NCI-H748 (cell line): Measurements from ENCODE around the gene ZNF497.
A peak's percentile ranks its signal among the peaks of the same experiment; 100 is the strongest.
"Not testable (repeated sequence)": the region's sequence is repeated elsewhere in the genome, so short reads cannot be mapped to it uniquely, and the experiment has no call there.

Source experiments
- DNase-seq: peaks from one replicate; lab custom pipeline; 2025; ENCODE audit not compliant: unreplicated experiment; lab: John Stamatoyannopoulos, UW

Gene ZNF497

DNA sequence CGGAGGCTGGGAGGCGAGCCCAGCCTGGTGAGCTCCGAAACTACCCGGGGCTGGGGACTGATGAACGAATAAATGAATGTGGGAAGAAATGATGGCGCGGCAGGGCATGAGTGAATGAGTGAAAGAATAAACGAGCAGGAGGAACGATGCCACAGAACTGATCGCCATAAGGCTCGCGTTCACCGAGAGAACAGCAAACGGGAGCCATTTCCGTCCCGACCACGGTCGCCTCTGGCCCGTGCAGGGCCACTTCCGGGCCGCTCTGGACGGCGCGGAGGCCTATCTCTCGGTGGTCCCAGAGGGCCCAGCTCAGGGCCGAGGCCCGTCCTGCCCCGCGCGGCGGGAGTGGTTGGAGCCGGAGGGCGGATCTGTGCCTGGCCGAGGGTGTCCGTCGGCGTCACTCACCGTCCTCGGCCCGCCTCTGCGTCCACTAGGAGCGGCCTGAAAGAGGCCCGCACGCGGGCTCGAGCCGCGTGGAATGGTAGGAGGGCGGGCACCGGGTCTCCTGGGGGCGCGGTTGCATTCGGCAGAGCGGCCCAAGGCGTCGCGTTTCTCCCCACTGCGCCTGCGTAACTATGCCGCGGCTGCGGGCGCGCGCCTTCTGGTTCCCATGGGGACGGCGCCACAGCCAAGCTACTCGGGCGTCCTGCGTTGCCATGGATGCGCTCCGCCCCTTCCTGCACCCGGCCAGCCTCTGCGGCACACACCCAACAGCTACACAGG lies at the start of gene ZNF497:
Gene ZNF497 (minus strand): TSS at position 480 of the 723 bp plus-strand sequence. CDS start 5,116 bp downstream, outside the sequence.
- peak; percentile 99 for DNase-seq

DNA sequence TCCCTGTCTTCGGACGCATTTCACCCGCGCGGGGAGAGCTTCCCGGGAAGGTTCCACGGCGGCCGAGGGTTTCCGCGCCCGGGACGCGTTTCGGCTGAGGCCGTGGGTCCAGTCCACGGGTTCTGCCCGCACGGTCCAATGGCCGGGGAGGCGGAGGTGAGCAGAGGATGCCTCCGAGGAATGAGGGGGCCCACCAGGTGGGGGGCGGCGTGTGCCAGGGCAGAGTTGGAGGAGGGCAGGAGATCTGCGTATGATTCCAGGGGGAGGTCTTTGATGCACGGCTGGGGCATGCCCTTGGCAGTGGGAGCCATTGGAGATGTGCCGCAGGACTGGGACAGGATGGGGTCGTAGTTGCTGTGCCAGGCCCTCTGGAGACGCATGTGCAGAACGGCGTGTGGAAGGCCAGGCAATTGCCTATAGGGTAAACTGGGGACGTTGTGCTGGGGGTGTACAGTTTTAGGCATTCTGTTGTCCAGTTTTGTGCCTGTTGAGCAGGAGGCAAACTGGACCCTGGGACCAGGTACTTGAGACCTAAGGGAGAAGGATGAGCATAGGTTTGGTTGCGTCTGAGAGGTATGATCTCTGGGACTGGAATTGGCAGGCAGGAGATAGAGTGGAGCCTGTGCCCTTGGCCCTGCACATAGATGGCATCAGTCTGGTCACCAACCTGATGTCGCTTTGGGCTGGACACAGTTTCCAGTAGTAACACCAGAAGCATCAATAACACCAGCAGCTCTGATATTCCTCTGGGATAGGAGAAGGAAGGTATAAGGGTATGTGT lies 46.6 kb upstream of the ZNF497 start:
- peak; percentile 68 for DNase-seq

DNA sequence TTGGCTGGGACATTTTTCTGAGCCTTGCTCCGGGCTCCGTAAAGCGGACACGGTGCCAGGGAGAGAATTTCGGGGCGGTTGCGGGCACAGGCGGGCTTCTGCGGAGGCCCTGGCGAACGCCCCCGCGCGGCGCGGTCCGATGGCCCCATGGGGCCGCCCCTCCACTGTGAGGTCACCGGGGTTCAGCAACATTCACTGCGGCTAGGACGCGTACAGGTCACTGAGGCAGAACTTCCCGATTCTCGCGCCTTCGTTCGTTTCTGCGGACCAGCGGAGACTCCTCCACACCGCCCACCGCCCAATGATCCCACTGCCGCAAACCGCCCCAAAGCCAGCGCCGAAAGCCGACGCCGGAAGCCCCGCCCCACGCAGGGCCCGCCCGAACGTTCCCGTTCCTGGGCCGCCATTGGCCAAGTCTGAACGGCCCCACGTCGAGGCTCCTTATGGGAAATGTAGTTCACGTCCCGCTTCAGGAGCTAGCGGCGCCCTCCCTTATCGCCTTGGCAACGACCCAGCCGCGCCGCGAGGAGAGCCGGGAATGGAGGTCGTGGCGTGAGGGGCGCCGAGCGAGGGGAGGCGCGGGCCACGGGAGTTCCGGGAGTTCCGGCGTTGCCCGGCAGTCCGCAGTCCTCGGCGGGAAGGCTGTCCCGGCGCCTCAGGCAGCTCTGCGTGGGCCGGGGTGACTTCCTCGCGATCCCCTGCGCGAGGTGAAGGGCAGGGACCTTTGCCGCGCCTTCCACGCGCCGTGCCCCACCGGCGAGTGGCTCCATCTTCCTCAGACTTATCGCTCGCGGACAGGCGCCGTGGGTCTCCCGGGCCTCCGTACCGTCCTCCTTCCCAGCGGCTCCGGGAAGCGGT lies 45.8 kb upstream of the ZNF497 start, which contains the start of gene ZNF584:
Gene ZNF584 (plus strand): TSS at position 498 of the 858 bp plus-strand sequence. CDS start 499 bp downstream, outside the sequence.
- DNase-seq, result peak; percentile 99

DNA sequence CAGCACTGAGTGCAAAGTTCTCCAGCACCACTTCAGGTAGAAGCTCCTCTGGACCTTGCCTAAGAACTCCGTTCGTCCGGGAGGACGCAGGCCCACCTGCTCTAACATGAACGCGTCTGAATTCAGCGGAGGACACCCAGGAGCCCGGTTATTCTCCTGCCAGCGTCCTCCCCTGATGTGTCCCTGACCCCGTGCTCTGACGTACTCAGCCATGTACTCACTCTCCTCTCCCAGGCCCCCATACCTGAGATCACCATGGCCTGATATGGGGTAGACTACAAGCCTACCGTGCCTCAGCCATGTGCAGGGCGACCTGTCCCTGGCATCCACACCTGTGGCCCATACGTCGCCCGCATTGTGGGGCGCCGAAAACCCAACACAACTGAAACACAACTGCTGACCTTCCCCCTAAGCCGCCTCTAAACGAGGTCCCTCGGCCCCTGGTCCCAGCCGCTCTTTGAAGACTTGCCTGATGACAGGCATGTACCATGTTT lies 45.2 kb upstream of the ZNF497 start:
- peak; percentile 62 for DNase-seq

DNA sequence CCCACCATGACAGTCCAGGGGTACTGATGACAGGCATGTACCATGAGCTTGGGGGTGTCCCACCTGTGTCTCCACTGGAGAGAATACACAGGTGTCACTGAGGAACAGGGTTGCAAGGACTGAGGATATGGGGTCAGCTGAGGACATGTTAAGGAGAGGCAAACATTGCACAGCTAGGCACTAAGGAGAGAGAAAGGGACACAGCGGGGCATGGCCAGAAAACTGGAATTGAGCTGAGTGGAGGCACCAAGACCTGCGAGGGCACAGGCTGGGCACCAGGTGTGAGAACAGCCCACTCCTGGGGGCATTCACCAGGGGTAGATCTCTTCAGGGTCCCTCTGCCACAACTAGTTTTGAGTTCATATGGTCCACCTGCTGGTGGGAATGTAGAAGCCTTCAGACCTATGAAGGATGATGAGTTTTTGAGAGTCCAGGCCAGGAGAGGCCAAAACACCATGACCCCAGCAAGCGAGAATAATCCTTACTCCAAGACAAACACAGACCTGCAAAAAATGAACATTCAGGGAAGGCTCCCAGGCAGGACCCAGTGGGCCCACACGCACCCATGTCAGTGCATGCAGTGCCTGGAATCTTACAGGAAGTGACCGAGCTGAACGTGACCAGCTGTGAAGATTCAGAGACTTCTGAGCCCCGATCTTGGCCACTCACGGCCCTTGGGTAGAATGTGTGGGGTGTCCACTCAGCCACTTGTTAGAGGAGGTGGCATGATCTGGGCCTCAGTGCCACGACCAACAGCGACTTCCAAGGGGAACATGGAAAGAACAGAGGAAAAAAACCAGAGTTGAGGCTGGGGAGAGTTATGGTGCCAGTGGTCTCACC lies 44.5 kb upstream of the ZNF497 start:
- DNase-seq, result peak; percentile 45

DNA sequence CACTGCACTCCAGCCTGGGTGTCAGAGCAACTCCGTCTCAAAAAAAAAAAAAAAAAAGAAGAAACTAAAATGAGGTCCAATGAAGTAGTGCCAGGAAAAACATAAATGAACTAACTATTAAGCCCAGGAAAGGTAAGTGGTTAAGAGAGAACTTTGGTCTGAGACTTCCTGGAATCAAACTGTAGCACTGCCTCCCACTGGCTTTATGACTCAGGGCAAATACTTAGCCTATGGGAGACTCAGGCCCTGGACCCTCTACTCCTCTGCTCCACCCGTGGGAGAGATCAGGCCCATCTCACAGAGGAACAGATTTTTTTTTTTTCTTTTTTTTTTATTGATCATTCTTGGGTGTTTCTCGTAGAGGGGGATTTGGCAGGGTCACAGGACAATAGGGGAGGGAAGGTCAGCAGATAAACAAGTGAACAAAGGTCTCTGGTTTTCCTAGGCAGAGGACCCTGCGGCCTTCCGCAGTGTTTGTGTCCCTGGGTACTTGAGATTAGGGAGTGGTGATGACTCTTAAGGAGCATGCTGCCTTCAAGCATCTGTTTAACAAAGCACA lies 41.4 kb upstream of the ZNF497 start:
- DNase-seq, result not testable (repeated sequence)

DNA sequence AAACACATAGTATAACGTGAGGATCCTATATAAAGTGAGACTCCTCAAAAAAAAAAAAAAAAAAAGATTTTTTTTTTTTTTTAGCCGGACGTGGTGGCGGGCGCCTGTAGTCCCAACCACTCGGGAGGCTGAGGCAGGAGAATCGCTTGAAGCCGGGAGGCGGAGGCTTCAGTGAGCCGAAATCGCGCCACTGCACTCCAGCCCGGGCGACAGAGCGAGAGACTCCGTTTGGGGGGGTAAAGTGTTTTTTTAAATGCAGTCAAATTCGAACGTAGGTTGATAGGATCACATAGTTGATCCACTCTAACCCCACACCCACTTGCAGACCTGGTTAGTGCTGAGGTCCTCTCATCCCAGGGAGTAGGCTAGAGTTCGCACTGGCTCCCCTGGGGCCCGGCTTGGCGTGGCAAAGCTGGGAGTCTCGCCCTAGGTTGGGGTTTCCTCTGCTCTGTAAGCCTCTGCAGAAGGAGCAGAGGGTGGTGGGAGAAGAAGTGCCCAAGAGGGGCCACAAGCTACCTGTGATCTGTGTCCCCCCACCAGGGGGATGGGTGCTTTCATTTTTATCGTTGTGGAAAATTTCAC lies 39.4 kb upstream of the ZNF497 start:
- peak; percentile 44 for DNase-seq

DNA sequence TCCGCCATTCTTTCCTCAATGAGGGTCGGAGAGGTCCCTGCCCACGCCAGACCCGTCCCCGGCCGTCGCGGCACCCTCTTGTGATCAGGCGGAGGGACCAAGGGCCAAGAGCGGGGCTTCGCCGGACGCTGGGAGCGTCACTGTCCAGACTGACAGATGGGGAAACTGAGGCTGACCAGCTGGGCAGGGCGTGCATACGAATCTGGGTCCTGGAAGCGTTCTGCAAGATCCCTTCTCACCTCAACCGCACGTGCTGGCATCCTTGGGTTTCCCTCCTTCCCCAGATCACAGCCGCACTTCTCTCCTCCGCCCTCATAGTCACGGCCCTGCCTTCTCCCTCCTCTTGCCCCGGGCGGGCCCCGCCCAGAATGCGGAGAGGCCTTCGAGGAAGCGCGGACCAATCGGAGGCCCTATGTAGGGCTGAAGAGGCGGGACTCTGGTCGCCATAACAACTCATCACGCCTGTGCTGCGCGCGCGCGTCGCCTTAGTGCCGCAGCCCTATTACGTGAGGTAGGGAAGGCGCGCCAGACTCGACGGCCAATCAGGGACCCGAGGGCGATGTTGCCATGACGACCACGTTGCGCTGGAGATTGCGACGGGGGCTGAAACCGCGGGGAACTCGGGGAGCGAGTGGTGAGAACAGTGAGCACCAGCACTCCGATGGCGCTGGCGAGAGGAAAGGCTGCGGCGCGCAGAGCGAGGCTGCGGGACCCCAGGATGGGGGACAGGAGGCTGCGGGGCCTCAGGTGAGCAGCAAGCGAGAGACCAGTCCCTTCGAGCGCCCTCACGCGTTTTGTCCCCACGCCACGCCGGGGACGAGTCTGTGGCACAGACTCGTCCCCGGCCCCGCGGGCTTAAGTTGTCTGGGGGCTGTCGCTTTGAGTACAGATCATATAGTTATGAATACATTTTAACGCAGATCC lies 38.6 kb upstream of the ZNF497 start:
- DNase-seq, result peak; percentile 100

DNA sequence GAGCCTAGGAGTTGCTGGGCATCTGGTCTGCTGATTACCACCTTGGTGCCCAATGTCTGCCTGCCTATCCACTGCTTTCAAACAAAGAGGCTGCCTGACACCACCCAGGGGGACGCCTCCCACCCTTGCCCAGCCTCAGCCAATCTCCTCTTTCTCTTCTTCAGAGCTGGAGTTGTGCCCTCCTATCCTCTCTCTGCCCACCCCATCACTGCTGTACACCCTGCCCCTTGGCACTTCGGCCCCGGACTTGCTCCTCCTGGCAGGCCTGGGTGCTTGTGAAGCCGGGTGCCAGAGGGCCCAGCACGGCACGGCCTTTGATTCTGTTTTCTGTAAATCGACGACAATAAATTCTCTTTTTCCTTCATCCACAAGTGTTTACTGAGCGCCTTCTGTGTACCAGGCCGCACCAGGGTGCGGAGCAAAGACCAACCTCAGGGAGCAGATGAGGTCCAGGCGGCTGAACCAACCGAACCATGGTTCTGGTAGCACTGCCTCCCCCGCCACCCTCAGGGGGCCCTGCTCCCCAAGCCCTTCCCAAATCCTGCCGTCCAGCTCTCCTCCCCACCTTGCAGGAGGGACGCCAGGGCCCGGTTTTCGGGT lies 37.9 kb upstream of the ZNF497 start:
- DNase-seq, result peak; percentile 74

DNA sequence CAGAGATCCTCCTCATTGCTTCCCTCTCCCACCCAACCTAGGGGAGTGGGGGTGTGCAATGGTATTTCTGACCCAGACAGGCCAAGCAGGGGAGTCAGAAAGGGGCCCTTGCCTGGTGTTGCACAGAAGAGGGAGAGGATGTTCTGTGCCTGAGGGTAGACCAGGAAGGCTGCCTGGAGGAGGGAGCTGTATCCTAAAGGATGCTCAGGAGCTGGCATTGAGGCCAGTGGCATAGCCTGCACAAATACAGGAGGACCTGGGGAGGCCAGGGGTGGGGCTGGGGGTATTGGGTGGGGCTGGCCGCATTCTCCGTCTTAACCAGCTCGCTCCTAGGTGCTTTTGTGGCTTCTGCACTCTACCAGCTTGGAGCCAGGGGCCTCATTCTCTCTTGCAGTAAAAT lies 37.4 kb upstream of the ZNF497 start:
- no peak for DNase-seq

DNA sequence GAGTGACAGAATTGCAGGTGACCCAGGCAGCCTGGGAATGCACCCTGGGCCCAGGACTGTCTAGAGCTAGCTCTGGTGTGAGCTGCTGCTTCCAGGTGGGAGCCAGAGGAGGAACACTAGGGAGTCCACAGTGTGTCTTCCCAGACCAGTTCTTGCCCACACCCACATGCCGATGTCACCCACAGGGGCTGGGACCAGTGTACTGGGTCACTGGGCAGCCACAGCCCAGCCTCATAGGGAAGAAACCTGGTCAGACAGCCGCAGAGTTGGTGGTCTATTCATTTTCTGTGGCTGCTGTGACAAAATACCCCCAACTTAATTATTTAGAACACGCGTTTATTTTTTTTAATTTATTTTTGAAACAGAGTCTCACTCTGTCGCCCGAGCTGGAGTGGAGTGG lies 36.0 kb upstream of the ZNF497 start:
- no peak for DNase-seq

DNA sequence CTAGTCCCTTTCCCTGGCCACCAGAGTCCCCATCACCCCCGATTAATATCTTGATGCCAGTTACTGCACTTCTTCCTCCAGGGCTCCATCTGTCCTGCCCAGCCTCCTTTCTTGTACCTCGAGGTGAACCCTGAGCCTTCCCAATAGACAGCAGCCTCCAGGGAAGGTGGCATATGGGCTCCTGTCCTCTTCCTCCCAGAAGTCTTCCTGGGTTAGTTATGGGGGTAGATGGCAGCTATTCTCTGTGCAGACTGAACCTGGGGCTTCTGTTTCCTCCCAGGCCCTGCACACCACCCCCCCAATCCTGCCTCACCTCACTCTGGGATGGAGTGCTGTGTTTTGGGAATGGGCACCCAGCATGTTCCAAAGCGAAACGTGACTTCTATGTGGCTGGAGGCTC lies 35.5 kb upstream of the ZNF497 start:
- no peak for DNase-seq

DNA sequence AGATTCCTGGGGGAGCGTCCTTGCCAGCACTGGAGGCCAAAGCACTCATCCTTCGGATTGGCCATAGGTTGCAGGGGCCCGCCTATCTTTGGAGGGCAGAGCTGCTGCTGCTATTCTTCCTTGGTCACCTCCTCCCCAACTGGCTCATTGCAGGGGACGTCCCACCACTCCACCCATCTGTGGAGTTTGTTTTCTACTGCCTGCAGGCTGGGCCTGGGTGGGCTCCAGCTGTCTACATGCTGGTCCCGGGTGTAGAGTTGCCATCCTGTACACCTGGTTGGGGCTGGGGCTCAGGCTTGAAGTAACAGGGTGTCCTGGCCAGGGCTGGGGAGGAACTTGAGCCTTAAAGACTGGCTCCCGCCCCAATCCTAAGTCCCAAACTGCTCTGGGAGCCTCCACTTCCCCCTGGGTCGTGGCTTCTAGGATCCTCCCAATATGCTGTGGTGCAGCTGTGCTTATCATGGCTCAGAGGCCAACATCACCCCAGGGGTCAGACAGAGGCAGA lies 35.0 kb upstream of the ZNF497 start:
- DNase-seq, result no peak

DNA sequence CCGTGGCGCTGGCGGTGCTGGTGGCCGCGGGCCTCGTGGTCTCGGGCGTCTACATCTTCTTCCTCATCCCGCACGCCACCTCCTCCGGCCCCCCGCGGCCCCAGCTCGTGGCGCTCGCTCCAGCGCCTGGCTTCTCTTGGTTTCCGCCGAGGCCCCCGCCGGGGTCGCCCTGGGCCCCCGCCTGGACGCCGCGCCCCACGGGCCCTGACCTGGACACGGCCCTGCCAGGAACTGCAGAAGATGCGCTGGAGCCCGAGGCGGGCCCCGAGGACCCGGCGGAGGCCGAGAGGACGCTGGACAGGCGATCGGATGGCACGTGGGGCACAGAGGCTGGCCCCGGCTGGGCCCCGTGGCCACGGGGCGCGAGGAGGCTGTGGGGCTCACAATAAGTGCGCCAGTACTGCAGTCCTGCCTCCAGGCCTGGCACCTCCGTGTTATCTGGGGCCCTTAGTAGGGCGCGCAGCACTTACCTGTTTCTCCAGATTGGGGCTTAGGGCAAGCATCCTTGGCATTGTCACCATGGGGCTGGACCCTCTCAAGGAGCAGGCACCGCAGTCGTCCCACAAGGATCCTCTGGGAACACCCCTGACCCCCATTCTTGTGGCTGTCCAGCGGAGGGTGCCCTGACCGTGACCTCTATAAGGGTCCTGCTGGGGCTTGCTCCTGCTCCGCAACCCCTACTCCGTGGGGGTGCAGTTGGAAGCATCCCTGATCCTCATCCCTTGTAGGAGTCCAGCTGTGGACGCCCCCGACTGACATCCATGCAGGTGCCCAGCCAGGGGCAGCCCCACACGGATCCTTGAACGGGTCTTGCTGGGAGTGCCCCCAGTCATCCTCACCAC lies 34.4 kb upstream of the ZNF497 start:
- no peak for DNase-seq

DNA sequence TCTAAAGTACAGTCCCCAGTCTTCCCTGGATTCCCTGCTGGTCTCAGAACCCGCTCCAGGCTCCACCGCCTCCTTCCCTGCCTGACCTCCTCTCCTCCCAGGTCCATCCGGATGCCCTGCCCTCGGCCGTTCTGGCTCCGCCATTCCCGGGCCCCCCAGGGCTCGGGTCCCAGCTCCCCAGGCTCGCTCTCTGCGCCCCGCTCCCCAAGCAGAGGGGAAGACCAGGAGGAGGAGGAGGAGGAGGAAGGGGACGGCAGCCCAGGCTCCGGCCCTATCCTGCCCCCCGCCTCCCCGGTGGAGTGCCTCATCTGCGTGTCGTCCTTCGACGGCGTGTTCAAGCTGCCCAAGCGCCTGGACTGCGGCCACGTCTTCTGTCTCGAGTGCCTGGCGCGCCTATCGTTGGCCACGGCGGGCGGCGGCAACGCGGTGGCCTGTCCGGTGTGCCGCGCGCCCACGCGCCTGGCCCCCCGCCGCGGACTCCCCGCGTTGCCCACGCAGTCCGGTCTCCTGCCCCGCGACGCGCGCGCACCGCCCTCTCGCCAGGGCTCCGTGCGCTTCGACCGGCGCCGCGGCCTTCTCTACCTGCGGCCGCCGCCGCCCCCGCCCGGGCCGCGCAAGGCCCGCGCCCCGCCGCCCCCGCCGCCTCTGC lies 33.6 kb upstream of the ZNF497 start:
- DNase-seq, result no peak

DNA sequence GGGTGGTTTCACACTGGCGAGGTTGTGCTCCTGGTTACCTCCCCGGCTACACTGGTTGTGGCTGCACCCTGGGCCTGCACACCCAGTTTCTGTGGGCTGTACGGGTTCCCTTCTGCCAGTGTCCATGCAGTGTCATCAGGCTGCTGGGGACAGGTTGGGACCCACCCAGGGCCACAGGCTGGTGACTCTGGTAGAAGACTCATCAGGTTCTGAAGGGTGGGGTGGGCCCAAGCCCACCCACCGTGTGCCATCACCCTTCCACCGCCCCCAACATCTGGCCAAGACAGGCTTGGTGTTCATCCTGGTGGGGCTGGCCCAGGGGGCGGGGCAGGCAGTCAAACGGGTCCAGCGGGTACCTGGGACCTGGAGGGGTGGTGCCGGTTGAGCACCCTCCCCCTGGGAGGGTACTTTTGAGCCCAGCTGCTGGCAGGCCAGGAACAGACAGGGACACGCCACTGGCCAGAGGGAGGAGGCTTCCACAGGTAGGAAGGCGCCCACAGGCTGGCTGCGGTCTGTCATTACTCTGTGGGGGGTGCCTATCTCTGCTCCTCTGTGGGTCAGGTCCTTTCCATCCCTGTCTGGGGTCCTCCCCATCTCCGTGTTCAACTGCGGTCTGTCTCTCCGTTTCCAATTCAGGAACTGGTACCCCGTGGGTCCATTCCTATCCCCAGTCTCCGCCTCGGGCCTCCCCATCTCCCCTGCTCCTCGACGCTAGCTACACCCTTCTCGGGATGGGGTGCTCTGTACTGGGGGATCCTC lies 32.8 kb upstream of the ZNF497 start, which contains the start of gene RNF225:
Gene RNF225 (plus strand): TSS at position 437 of the 759 bp plus-strand sequence. CDS start 434 bp downstream, outside the sequence.
- DNase-seq, result peak; percentile 63
